Liver (tissue), 9 donors: ENCODE results near the gene HOXD11. TPM values are rescaled to one million over a fixed set of nuclear protein-coding genes. Genes with fewer than 3 reads are reported as not detected.

Experiments used
- DNase-seq: peaks from one replicate; pipeline ENCODE4 v3.0.0-alpha.2; 2017; ENCODE audit warnings: low spot score
- H3K27ac ChIP-seq, 2 donors: one replicate each; pipeline ENCODE4 v1.7.0; 2013; ENCODE audit warnings: inconsistent platforms in 2 of 2, low read length in 2 of 2, control low read depth in 1 of 2, low read depth in 1 of 2, mild to moderate bottlenecking in 1 of 2
- H3K27me3 ChIP-seq, 4 donors: one replicate each; pipeline versions ENCODE4 v1.6.1 to v1.7.0; 2013; ENCODE audit warnings: low read length in 3 of 4, inconsistent platforms in 1 of 4, mild to moderate bottlenecking in 1 of 4, moderate library complexity in 1 of 4; ENCODE audit not compliant: control insufficient read depth in 4 of 4, insufficient read depth in 4 of 4
- H3K36me3 ChIP-seq, 4 donors: one replicate each; pipeline versions ENCODE4 v1.6.1 to v1.7.0; 2013; ENCODE audit warnings: low read length in 3 of 4, mild to moderate bottlenecking in 3 of 4, low read depth in 1 of 4, moderate library complexity in 1 of 4; ENCODE audit not compliant: control insufficient read depth in 4 of 4, insufficient read depth in 3 of 4
- H3K4me1 ChIP-seq, 4 donors: one replicate each; pipeline versions ENCODE4 v1.6.1 to v1.7.0; 2013; ENCODE audit warnings: low read length in 3 of 4, mild to moderate bottlenecking in 3 of 4, moderate library complexity in 1 of 4; ENCODE audit not compliant: control insufficient read depth in 4 of 4, insufficient read depth in 4 of 4
- H3K4me3 ChIP-seq, 3 donors: one replicate each; pipeline versions ENCODE4 v1.6.1 to v1.7.0; 2013; ENCODE audit warnings: low read length in 3 of 3, control low read depth in 1 of 3, low read depth in 1 of 3, mild to moderate bottlenecking in 1 of 3
- H3K9ac ChIP-seq, 2 donors: one replicate each; pipeline ENCODE4 v1.7.0; 2013; ENCODE audit warnings: low read length in 2 of 2, mild to moderate bottlenecking in 2 of 2, moderate library complexity in 2 of 2, control low read depth in 1 of 2, low read depth in 1 of 2
- H3K9me3 ChIP-seq, 4 donors: one replicate each; pipeline versions ENCODE4 v1.6.1 to v1.7.0; 2013; ENCODE audit warnings: low read length in 3 of 4; ENCODE audit not compliant: control insufficient read depth in 4 of 4
- EGR1 ChIP-seq, 2 donors: IDR thresholded peaks; 2 replicates each; pipeline ENCODE4 v1.6.1; 2016 to 2018; ENCODE audit warnings: antibody characterized with exemption in 2 of 2, low read depth in 2 of 2
- FOXA2 ChIP-seq: IDR thresholded peaks from 2 replicates; pipeline ENCODE4 v1.6.1; 2016; ENCODE audit warnings: antibody characterized with exemption
- HNF4G ChIP-seq: IDR thresholded peaks from 2 replicates; pipeline ENCODE4 v1.6.1; 2016; ENCODE audit warnings: antibody characterized with exemption
- SP1 ChIP-seq: IDR thresholded peaks from 2 replicates; pipeline ENCODE4 v1.6.1; 2018; ENCODE audit warnings: antibody characterized with exemption, mild to moderate bottlenecking
- TAF1 ChIP-seq: conservative IDR thresholded peaks from 2 replicates; pipeline ENCODE4 v1.6.1; 2016; ENCODE audit warnings: antibody characterized with exemption, mild to moderate bottlenecking
- YY1 ChIP-seq: IDR thresholded peaks from 2 replicates; pipeline ENCODE4 v1.6.1; 2016; ENCODE audit warnings: antibody characterized with exemption, mild to moderate bottlenecking
- WGBS: extraction: QIAGEN DNeasy Blood & Tissue Kit; methylation state at CpG from one replicate; pipeline ENCODE4 v1.1.7; 2013; 5-methylcytosine and 5-hydroxymethylcytosine counted together
- polyA plus RNA-seq, 2 donors: library from polyadenylated mRNA; stranded (reverse) in 1 of 2; unstranded in 1 of 2; fragments of 200-250 nt in 1 of 2; fragments of >200 nt in 1 of 2; fragmentation: Nextera tagmentation in 1 of 2; extraction: Ambion mirVana in 1 of 2; gene quantifications; one replicate each; pipeline versions ENCODE4 v1.2.1 to v1.2.3, GENCODE V29; 2013 to 2015
- total RNA-seq, 2 donors: library from RNA; depleted of rRNA; stranded (reverse); fragments of >200 nt; gene quantifications; one replicate each; pipeline ENCODE4 v1.2.3, GENCODE V29; 2014
- TF ChIP-seq, protein P1 (sequence below): IDR thresholded peaks from 2 replicates; pipeline ENCODE4 v1.6.1; 2016; ENCODE audit warnings: antibody characterized with exemption
- TF ChIP-seq, protein P2 (sequence below): IDR thresholded peaks from 2 replicates; pipeline ENCODE4 v1.6.1; 2016; ENCODE audit warnings: antibody characterized with exemption, mild to moderate bottlenecking
- TF ChIP-seq, protein P3 (sequence below): fragments of 150-350 bp; IDR thresholded peaks from 2 replicates; pipeline ENCODE4 v1.5.1; 2017; ENCODE audit warnings: improper control_type of control experiment, low read depth, low read length; ENCODE audit not compliant: missing input control
- TF ChIP-seq, protein P4 (sequence below): IDR thresholded peaks from 2 replicates; pipeline ENCODE4 v1.6.1; 2016; ENCODE audit warnings: antibody characterized with exemption
- TF ChIP-seq, protein P5 (sequence below): IDR thresholded peaks from 2 replicates; pipeline ENCODE4 v1.6.1; 2016; ENCODE audit warnings: antibody characterized with exemption
- donor health status: healthy.
- donor health status: healthy.
- donor health status: healthy.
- donor health status: healthy.
- donor health status: healthy.

HOXD11 gene
- total and polyA plus RNA-seq, 4 donors = not detected

DNA sequence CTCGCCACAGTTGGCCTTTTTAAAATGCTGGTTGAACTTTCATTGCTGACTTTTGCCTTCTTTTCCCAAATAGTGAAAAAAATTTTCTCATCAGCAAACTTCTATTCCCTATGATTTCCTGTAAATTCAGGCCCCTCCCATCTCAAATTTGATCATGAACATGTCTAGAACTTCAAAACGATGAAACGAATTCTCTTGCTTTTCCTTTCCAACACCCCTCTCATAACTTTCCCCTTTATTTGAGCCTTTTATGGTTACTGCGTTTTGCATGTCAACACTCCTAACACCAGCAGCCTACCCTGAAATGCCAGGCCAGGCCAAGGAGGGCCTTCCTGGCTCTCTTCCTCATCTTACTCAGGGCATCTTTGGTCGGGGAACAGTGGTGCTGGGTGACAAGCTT lies 16.2 kb upstream of the HOXD11 start:
- H3K4me1 ChIP-seq = peaks cover 10 to 22% (median 16%) of the 10 kb centered on the region in 4 donors
- H3K27me3 ChIP-seq = peaks cover 10 to 55% (median 33%) of the 10 kb centered on the region in 4 donors
- H3K9me3 ChIP-seq = peaks cover 0 to 4% (median 2%) of the 10 kb centered on the region in 4 donors
- H3K4me3 ChIP-seq = no peak overlapping the region
- TF ChIP-seq, protein P1, sequence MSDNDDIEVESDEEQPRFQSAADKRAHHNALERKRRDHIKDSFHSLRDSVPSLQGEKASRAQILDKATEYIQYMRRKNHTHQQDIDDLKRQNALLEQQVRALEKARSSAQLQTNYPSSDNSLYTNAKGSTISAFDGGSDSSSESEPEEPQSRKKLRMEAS = no peak
- no peak for TF ChIP-seq TAF1
- TF ChIP-seq, protein P2, sequence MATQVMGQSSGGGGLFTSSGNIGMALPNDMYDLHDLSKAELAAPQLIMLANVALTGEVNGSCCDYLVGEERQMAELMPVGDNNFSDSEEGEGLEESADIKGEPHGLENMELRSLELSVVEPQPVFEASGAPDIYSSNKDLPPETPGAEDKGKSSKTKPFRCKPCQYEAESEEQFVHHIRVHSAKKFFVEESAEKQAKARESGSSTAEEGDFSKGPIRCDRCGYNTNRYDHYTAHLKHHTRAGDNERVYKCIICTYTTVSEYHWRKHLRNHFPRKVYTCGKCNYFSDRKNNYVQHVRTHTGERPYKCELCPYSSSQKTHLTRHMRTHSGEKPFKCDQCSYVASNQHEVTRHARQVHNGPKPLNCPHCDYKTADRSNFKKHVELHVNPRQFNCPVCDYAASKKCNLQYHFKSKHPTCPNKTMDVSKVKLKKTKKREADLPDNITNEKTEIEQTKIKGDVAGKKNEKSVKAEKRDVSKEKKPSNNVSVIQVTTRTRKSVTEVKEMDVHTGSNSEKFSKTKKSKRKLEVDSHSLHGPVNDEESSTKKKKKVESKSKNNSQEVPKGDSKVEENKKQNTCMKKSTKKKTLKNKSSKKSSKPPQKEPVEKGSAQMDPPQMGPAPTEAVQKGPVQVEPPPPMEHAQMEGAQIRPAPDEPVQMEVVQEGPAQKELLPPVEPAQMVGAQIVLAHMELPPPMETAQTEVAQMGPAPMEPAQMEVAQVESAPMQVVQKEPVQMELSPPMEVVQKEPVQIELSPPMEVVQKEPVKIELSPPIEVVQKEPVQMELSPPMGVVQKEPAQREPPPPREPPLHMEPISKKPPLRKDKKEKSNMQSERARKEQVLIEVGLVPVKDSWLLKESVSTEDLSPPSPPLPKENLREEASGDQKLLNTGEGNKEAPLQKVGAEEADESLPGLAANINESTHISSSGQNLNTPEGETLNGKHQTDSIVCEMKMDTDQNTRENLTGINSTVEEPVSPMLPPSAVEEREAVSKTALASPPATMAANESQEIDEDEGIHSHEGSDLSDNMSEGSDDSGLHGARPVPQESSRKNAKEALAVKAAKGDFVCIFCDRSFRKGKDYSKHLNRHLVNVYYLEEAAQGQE = no peak
- TF ChIP-seq YY1 = no peak
- TF ChIP-seq, protein P3, sequence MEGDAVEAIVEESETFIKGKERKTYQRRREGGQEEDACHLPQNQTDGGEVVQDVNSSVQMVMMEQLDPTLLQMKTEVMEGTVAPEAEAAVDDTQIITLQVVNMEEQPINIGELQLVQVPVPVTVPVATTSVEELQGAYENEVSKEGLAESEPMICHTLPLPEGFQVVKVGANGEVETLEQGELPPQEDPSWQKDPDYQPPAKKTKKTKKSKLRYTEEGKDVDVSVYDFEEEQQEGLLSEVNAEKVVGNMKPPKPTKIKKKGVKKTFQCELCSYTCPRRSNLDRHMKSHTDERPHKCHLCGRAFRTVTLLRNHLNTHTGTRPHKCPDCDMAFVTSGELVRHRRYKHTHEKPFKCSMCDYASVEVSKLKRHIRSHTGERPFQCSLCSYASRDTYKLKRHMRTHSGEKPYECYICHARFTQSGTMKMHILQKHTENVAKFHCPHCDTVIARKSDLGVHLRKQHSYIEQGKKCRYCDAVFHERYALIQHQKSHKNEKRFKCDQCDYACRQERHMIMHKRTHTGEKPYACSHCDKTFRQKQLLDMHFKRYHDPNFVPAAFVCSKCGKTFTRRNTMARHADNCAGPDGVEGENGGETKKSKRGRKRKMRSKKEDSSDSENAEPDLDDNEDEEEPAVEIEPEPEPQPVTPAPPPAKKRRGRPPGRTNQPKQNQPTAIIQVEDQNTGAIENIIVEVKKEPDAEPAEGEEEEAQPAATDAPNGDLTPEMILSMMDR = no peak
- no peak for TF ChIP-seq HNF4G
- no peak for TF ChIP-seq EGR1 (IDR thresholded peaks at IDR 0.05; ENCODE audit: low read depth in 2 of 2)
- no peak for TF ChIP-seq SP1
- no peak for TF ChIP-seq FOXA2
- WGBS = 20% methylated on average over 5 of the region's 5 CpGs
- no peak for DNase-seq
- no peak overlapping the region for H3K9ac ChIP-seq
- H3K36me3 ChIP-seq = no peaks in the 10 kb centered on the region
- H3K27ac ChIP-seq = no peak overlapping the region

DNA sequence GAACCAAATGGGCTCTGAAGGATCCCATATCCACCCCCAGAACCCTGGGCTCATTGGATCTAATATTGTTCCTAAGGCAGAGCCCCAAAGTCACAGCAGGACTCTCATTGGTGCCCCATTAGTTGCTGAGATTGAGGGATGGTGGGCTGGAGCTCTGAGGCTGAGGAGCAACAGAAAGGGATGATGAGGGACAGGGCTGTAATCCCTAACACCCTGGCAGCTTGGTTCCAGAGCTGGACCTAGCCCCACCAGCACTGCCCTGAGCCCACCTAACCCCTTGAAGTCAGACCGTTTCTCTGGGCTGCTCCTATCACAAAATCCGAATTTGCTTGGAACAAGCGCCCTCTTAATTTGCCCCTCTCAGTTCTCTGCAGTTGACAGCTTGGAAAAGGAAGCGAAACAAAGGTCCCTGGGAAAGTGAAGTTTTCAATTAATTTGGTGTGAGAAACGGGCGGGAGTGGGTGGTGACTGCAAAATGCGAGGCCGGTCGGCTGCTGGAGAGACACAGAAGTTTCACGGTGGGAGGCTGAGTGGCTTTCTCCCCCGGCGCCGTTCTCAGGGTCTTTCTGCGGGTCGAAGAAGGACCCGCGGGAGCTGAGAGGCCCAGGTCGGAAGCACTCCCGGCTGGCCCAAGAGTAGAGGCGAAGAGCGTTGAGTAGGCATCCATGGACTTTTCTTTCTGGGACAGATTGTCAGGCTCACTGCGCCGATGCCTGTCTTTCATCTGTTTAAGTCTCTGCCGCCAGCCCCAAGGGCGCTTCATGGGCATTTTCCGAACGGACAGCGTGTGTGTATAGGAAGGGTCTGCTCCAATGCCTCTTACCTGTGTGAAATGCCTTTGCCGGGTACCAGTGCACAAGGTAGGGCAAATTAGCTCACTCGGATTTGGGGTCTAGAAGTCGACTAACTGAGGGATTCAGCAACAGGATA lies 15.5 kb upstream of the HOXD11 start:
- Histone ChIP-seq H3K27me3 (peaks cover 10 to 53% (median 30%) of the 10 kb centered on the region in 4 donors), H3K4me3 (no peak overlapping the region), H3K4me1 (peaks cover 11 to 19% (median 14%) of the 10 kb centered on the region in 4 donors), H3K27ac (no peak overlapping the region), H3K36me3 (no peaks in the 10 kb centered on the region), H3K9me3 (peaks cover 0 to 4% (median 2%) of the 10 kb centered on the region in 4 donors), H3K9ac (no peak overlapping the region)
- WGBS = 7% methylated on average over 31 of the region's 31 CpGs
- no peak for DNase-seq
- TF ChIP-seq YY1 (no peak), SP1 (no peak), HNF4G (no peak), TAF1 (no peak)
- TF ChIP-seq, protein P4, sequence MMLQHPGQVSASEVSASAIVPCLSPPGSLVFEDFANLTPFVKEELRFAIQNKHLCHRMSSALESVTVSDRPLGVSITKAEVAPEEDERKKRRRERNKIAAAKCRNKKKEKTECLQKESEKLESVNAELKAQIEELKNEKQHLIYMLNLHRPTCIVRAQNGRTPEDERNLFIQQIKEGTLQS = no peak
- TF ChIP-seq, protein P3 = no peak
- TF ChIP-seq, protein P2 = no peak
- TF ChIP-seq, protein P5, sequence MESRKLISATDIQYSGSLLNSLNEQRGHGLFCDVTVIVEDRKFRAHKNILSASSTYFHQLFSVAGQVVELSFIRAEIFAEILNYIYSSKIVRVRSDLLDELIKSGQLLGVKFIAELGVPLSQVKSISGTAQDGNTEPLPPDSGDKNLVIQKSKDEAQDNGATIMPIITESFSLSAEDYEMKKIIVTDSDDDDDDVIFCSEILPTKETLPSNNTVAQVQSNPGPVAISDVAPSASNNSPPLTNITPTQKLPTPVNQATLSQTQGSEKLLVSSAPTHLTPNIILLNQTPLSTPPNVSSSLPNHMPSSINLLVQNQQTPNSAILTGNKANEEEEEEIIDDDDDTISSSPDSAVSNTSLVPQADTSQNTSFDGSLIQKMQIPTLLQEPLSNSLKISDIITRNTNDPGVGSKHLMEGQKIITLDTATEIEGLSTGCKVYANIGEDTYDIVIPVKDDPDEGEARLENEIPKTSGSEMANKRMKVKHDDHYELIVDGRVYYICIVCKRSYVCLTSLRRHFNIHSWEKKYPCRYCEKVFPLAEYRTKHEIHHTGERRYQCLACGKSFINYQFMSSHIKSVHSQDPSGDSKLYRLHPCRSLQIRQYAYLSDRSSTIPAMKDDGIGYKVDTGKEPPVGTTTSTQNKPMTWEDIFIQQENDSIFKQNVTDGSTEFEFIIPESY = no peak
